Mammary epithelial cell (primary cell): ENCODE measurements around the gene ZFP91.

Experiments used
- EZH2 ChIP-seq: IDR thresholded peaks from 2 replicates; pipeline ENCODE4 v1.6.1; 2012; ENCODE audit warnings: low read length, inconsistent platforms, borderline replicate concordance
- TF ChIP-seq, protein P1 (sequence below), 2 donors: IDR thresholded peaks in 1 of 2; conservative IDR thresholded peaks in 1 of 2; 2 replicates each; pipeline ENCODE4 v1.5.1; 2011 to 2012; ENCODE audit warnings: inconsistent platforms in 2 of 2, low read length in 2 of 2, mild to moderate bottlenecking in 2 of 2, control low read depth in 1 of 2, low read depth in 1 of 2; ENCODE audit not compliant: insufficient read depth in 1 of 2; ENCODE audit errors: extremely low read depth in 1 of 2

DNA sequence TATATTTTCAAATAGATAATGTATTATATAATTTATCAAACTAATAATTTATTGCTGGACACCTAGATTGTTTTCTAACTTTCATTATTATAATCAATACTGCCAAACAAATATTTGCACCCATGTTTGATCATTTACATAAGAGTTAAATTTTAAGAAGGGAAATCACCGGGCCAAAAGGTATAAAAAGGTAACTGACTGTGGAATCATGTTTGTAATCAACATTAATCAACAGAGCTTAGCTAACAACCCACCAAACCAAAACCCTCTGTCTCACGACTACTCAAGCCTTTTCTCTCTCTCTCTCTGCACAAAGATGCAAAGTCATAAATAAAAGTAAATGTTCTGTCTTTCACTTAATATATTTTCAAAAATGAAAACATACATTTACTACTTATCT, 18.0 kb upstream of the ZFP91 start:
- no peak for TF ChIP-seq EZH2
- TF ChIP-seq, protein P1, sequence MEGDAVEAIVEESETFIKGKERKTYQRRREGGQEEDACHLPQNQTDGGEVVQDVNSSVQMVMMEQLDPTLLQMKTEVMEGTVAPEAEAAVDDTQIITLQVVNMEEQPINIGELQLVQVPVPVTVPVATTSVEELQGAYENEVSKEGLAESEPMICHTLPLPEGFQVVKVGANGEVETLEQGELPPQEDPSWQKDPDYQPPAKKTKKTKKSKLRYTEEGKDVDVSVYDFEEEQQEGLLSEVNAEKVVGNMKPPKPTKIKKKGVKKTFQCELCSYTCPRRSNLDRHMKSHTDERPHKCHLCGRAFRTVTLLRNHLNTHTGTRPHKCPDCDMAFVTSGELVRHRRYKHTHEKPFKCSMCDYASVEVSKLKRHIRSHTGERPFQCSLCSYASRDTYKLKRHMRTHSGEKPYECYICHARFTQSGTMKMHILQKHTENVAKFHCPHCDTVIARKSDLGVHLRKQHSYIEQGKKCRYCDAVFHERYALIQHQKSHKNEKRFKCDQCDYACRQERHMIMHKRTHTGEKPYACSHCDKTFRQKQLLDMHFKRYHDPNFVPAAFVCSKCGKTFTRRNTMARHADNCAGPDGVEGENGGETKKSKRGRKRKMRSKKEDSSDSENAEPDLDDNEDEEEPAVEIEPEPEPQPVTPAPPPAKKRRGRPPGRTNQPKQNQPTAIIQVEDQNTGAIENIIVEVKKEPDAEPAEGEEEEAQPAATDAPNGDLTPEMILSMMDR (conservative IDR thresholded peaks at IDR 0.05 in 1 of 2, IDR thresholded peaks at IDR 0.05 in 1 of 2; ENCODE audit: extremely low read depth in 1 of 2, insufficient read depth in 1 of 2, low read depth in 1 of 2, low read length in 2 of 2), result no peak
